Choroid plexus epithelial cell (primary cell): ENCODE measurements around the gene IL4R.
"Not testable (repeated sequence)": the region's sequence is repeated elsewhere in the genome, so short reads cannot be mapped to it uniquely, and the experiment has no call there.

Experiments used
- DNase-seq: peaks from one replicate; pipeline ENCODE4 v3.0.0-alpha.2; 2010; ENCODE audit warnings: low read depth
- H3K4me3 ChIP-seq: 2 replicates; pipeline ENCODE4 v1.5.1; 2011; ENCODE audit warnings: low read depth, mild to moderate bottlenecking, control low read depth, low read length, moderate library complexity
- CTCF ChIP-seq: conservative IDR thresholded peaks from 2 replicates; pipeline ENCODE4 v1.5.1; 2011; ENCODE audit warnings: low read depth, mild to moderate bottlenecking, control low read depth, inconsistent platforms, low read length, moderate library complexity

IL4R gene

DNA sequence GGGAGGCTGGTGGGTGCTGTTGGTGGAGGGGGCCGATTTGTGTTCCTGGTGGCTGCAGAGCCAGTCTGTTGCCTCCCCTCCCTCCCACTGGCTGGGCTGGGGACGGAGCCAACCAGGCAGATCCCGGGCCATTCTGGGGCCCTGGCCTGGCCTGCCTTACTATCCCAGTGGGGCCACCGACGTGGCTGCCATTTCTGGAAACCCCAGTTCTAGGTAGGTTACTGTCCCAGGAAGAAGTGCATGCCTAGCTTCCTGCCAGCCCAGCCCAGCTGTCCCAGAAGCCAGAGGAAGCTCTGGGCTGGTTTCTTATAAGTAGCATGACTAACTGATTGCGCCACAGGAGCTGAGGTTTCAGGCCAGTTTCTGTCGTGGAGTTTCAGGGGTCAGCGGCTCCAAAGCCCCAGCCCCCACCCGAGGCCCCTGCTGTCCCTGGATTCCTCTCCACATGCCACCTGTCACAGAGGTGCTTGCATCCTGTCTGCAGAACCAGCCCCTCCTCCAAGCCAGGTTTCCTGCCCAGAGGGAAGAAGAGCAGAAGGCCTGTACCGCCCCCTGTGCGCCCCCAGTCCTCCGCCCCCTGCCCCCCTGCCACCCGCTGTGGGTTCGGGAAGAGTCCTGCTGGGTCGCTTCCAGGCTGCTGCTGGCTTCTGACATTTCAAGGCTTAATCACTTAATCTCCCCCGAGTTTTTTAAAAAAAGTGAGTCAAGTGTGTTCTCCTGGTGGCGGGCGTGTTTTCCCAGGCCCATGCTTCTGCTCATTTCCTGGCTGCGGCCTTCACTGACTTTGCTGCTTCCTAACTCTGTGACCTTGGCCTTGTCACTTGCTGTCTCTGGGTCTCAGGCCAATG is 13.2 kb downstream of the IL4R start:
- TF ChIP-seq CTCF: peak; percentile 28
- no peak overlapping the region for H3K4me3 ChIP-seq
- DNase-seq: peak; percentile 98

GRCh38 chr16:27327586-27327915 is 13.8 kb downstream of the IL4R start:
- TF ChIP-seq CTCF: no peak
- no peak for DNase-seq
- no peak overlapping the region for H3K4me3 ChIP-seq

DNA sequence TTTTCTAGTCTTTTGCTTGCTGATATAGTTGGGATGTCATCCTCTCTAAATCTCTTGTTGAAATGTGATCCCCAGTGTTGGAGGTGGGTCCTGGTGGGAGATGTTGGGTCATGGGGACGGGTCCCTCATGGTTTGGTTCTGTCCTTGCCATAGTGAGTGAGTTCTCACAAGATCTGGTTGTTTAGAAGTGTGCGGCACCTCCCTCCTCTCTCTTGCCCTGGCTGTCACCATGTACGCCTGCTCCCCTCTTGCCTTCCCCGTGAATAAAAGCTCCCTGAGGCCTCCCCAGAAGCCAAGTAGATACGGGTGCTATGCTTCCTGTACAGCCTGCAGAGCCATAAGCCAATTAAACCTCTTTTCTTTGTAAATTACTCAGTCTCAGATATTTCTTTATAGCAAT is 15.2 kb downstream of the IL4R start:
- no peak overlapping the region for H3K4me3 ChIP-seq
- TF ChIP-seq CTCF: no peak
- DNase-seq: no peak

DNA sequence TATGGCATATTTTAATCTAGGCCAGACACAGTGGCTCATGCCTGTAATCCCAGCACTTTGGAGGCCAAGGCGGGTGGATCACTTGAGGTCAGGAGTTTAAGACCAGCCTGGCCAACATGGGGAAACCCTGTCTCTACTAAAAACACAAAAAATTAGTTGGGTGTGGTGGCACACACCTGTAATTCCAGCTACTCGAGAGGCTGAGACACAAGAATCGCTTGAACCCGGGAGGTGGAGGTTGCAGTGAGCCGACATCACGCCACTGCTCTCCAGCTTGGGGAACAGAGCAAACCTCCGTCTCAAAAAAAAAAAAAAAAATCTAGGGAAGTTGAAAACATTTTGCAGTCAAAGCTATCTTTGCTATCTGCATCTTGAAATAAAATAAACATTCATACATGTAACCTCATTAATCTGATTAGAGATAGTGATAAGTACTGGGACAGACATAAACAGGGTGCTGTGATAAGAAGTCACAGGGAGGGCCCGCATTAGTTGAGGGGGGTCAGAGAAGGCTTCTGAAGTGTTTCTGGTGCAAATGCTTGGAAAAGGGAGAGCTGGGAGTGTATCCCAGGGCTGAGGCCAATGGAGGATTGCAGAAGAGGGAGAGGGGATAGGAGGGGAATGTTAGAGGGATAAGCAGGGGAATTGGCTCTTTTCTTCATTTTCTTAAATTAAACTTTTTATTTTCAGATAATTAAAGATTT is 15.8 kb downstream of the IL4R start:
- not testable (repeated sequence) for DNase-seq

GRCh38 chr16:27330542-27330941 is 16.8 kb downstream of the IL4R start:
- DNase-seq: peak; percentile 99
- no peak overlapping the region for H3K4me3 ChIP-seq
- no peak for TF ChIP-seq CTCF

More for the DNA sequence above, 15.8 kb downstream of the IL4R start:
- H3K4me3 ChIP-seq: not testable (repeated sequence)

DNA sequence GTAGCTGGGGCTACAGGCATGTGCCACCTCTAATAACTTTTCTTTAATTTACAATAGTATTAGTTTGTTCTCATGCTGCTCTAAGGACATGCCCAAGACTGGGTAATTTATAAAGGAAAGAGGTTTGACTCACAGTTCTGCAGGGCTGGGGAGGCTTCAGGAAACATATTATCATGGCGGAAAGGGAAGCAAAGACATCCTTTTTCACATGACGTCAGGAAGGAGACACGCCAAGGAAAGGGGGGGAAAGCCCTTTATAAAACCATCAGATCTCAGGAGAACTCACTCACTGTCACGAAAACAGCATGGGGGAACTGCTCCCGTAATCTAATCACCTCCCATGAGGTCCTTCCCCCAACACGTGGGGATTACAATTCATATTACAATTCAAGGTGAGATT is 18.3 kb downstream of the IL4R start:
- no peak overlapping the region for H3K4me3 ChIP-seq
- no peak for DNase-seq
- no peak for TF ChIP-seq CTCF

GRCh38 chr16:27333104-27333503 is 19.3 kb downstream of the IL4R start:
- DNase-seq: no peak
- no peak for TF ChIP-seq CTCF
- no peak overlapping the region for H3K4me3 ChIP-seq
